HepG2 (cell line): ENCODE measurements around the gene UBFD1. TPM values are rescaled to one million over a fixed set of nuclear protein-coding genes. Genes with fewer than 3 reads are reported as not detected.
A peak's percentile ranks its signal among the peaks of the same experiment; 100 is the strongest.

Experiments used
- AHDC1 ChIP-seq: sonication (generic); formaldehyde crosslinking; IDR thresholded peaks from 2 replicates; pipeline ENCODE4 v1.5.1; 2020; ENCODE audit warnings: mild to moderate bottlenecking, missing genetic modification reagents, borderline replicate concordance
- FLYWCH1 ChIP-seq: sonication (generic); formaldehyde crosslinking; IDR thresholded peaks from 2 replicates; pipeline ENCODE4 v1.8.1; 2023; ENCODE audit warnings: mild to moderate bottlenecking, missing genetic modification reagents
- FOXC1 ChIP-seq: sonication (generic); formaldehyde crosslinking; IDR thresholded peaks from 2 replicates; pipeline ENCODE4 v1.8.0; 2022; ENCODE audit warnings: mild to moderate bottlenecking, missing genetic modification reagents, borderline replicate concordance
- HOXA9 ChIP-seq: sonication (generic); formaldehyde crosslinking; IDR thresholded peaks from 2 replicates; pipeline ENCODE4 v1.8.1; 2022; ENCODE audit warnings: missing genetic modification reagents, mild to moderate bottlenecking, moderate library complexity, borderline replicate concordance
- PBX3 ChIP-seq: sonication (generic); formaldehyde crosslinking; IDR thresholded peaks from 2 replicates; pipeline ENCODE4 v1.8.1; 2023; ENCODE audit warnings: missing genetic modification reagents, inconsistent platforms, borderline replicate concordance
- polyA plus RNA-seq, 8 experiments: library from polyadenylated mRNA; depleted of rRNA in 3 of 8; stranded (reverse) in 7 of 8; unstranded in 1 of 8; fragments of >200 nt; fragmentation: Illumina TruSeq in 4 of 8; extraction: Trizol in 4 of 8; gene quantifications; 2 replicates each; pipeline versions ENCODE4 v1.2.1 to v1.2.3, GENCODE V29; 2011 to 2016; ENCODE audit warnings: low read depth in 4 of 8, missing spikeins in 1 of 8, mixed read lengths in 1 of 8; ENCODE audit not compliant: insufficient read depth in 1 of 8
- total RNA-seq, 5 experiments: library from RNA; depleted of rRNA; stranded (reverse); fragments of >200 nt; fragmentation: Illumina TruSeq; extraction: Trizol; gene quantifications; 2 replicates each; pipeline ENCODE4 v1.2.3, GENCODE V29; 2016; ENCODE audit warnings: low read depth in 1 of 5

UBFD1 gene
- total and polyA plus RNA-seq, 2 of the 13 experiments (the other 11 are each of a cell fraction or from before 2014, with no cell fraction given), result 100 to 111 TPM

- TF ChIP-seq AHDC1 (CRISPR knock-in tag), result no peak; the same call in 1 of the 2 replicates
- peak; percentile 72; the same call in 1 of the 2 replicates for TF ChIP-seq PBX3 (CRISPR knock-in tag)
- TF ChIP-seq FOXC1 (CRISPR knock-in tag), result no peak
- TF ChIP-seq HOXA9 (CRISPR knock-in tag), result no peak; the same call in 1 of the 2 replicates
- TF ChIP-seq FLYWCH1, result peak; percentile 87; the same call in 1 of the 2 replicates
Measured at GRCh38 chr16:23510164-23510914, 47.2 kb upstream of the UBFD1 start, which contains the start of gene GGA2 (continued).
